ENCODE measurements around the gene HDLBP.

HDLBP gene

DNA sequence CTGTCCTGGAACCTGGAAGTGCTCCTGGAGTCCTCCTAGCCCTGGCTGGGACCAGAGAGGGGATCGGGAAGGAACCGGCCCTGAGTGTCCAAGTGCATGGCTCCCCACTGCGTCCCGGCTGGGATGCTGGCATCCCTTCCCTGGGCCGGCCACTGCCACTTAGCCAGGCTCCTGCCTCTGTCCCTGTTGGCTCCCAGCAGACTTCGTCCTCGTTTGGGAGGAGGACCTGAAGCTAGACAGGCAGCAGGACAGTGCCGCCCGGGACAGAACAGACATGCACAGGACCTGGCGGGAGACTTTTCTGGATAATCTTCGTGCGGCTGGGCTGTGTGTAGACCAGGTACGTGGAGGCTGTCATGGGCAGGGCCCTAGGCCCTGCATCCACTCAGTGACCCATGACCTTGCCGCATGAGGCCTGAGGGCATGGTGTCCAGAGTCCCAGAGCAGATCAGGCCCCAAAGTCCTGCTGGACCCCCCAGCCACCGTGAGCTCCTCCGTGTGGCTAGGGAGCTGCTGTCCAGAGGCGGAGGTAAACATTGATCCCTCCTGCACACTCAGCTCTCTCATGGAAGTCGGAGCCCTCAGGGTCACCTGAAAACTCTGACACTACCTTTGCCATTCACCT is 119.9 kb downstream of the HDLBP start:
- no peak for DNase-seq (ENCODE audit: low read depth in 2 of 2)

DNA sequence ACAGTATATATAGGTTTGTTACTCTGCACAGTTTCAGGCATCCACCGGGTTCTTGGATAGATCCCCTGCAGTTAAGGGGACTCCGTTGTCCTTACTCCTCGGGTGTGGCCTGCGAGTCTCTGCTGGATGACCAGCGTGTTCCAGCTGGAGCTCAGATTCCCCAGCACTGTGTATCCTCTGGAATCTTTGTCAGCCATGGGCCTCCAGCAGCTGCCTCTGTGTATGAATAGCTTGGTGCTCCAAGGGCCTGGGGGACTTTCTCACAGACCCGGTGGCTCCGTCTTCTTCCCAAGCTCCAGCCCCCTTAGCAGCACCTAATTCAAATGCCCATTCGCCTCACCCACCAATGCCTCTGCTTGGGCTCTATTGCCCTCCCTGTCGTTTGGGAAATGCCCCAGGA is 120.7 kb downstream of the HDLBP start:
- no peak for DNase-seq (ENCODE audit: low read depth in 2 of 2)

DNA sequence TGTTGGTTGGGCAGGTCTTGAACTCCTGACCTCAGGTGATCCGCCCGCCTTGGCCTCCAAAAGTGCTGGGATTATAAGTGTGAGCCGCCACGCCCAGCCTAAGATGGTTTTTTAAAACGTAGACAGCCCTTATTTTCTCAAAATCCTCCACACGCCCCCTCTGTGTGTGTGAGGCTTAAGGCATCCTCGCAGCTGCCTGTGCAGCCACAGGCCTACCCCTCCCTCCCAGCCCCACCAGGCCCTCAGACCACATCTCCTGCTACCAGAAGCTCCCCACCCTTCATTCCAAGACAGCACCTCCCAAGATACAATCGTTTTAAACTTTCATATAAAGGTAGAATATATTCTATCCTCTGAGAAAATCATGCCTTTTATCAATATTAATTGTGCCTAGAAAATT is 122.2 kb downstream of the HDLBP start:
- DNase-seq (ENCODE audit: low read depth in 2 of 2) = no peak

DNA sequence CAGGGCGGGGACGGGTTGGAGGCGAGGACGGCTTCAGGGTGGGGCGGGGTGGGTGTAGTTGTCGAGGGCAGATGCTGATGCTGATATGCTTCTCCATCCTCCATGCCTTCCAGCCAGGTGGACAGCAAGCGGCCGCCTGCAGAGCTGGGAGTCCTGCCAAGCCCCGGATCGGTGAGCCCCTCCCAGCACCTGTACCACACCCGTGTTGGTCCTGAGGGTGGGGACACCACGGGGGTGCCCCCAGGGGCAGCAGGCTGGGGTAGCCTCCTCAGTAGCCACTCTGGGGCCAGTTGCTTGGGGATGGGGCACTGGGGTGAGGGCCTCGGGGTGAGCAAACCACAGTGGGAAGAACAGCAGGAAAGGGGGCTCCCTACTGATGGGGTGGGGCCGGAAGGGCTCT is 124.4 kb downstream of the HDLBP start:
- DNase-seq (ENCODE audit: low read depth in 2 of 2) = no peak

DNA sequence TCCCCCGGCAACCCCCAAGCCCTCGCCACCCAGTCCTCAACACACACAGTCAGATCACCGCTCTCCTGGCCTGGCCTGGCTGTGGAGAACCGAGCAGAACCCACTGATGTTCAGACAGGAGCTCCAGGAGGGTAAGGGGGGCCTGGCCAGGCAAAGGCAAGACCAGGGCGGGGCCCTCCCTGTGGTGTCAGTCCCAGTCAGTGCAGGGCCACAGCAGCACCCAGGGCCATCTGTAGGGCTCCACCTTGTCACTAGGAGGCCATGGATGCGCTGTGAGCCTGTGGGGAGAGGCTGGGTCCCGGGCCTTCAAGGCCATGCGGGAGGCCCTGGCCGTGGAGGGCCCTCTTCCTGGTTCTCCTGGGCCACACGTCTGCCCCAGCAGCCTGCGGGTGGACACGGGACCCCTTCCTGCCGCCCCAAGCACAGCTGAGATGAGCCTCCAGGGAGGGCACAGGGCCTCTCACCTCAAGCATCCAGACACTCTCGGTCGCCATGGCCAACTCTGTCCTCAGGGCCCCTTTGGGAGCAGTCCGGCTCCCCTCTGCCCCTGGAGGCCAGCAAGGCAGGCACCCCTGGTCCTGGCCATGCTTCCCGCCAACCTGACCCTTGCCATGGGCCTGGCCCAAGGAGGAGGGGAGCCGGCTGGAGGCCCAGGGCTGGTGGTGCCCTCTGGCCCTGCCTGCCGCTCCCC is 125.0 kb downstream of the HDLBP start:
- no peak for DNase-seq (ENCODE audit: low read depth in 2 of 2)

DNA sequence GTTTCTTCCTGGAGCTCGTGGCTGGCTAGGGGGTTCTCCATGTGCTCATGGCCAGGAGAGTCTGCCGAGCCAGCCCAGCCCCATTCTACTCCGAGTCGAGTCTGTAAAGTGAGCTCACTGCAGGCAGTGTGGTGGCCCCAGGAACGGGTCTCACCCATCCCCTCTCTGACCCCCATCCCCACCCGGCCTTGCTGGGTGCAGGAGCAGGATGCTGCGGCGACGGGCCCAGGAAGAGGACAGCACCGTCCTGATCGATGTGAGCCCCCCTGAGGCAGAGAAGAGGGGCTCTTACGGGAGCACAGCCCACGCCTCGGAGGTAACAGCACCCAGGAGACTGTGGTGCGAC is 125.6 kb downstream of the HDLBP start:
- no peak for DNase-seq (ENCODE audit: low read depth in 2 of 2)

DNA sequence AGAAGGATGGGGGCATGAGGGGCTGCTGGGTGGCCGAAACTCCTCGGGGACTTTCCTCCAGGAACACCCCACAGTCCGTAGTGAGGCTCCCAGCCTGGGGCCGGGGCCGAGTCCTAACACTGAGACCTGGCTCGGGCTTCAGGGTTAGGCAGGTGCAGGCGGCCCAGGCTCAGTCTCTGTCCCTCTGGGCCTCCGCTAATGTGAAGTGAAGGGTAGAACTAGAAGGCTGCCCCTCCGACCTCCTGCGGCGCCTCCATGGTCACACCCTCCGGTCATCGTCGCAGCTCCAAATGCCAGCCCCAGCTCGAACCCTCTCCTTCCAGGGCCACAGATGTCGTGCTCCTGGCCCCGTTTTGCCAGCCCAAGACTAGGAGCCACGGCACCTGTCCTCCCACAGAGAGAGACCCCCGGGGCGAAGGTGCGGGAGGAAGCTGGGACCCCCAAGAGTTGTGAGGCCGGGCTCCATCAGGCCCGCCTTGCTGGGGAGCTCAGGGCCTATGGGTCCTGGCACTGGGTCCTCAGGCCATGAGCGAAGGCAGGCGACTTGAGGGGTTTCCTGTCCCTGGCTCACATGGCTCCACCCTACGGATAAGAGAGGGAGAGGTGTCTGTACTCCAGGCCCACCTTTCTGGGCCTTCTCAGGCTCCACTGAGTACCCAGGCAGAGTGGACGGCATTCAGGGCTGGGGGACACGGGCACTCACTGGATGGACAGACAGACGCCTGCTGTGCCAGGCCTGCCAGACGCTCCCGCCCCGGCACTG is 126.2 kb downstream of the HDLBP start:
- no peak for DNase-seq (ENCODE audit: low read depth in 2 of 2)

DNA sequence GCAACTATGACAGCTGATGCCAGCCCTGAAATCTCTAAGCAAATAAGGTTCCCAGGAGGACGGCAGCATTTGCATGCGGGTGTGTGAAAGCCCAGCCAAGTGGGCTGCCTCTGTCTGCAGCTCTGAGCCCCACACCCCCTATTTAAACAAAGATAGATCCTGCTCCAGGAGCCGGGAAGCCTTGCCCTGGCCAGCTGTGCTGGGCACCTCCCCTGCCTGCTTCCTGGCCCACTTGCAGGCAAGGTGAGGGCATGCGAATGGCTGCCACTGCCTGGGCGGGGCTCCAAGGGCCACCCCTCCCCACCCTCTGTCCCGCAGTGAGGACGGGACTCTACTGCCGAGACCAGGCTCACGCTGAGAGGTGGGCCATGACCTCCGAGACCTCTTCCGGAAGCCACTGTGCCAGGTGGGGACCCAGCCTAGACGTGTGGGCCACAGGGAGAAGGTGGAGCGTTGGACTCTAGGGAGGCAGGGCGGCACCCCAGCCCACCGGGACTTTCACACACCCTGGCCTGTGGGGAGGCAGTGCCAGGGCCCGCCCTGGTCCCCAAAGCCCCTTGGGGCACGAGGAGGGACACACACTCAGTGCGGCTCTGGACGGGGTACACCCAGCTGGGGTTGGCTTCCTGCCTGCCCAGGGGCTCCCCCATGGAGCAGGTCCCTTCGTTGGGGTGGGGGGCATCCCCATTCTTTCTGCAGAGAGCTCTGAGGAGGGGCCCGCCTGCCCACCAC is 126.9 kb downstream of the HDLBP start, which contains the start of gene ANO7:
Gene ANO7 (plus strand): TSS at position 317 of the 732 bp plus-strand sequence. CDS start 1,387 bp downstream, outside the sequence.
- DNase-seq (ENCODE audit: low read depth in 2 of 2) = no peak

DNA sequence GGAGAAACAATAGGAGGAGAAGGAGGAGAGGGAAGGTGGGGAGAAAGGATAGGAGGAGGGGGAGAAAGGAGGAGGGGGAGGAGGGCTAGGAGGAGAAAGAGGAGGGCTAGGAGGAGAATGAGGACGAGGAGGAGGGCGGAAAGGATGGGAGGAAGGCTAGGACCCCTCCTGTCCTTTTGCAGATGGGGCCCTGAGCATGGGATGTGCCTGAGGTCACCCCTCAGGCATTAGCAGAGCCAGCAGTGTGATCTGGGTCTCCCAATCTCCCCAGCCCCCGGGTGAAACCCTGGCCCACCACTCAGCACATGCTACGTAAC is 127.6 kb downstream of the HDLBP start:
- DNase-seq (ENCODE audit: low read depth in 2 of 2) = no peak

DNA sequence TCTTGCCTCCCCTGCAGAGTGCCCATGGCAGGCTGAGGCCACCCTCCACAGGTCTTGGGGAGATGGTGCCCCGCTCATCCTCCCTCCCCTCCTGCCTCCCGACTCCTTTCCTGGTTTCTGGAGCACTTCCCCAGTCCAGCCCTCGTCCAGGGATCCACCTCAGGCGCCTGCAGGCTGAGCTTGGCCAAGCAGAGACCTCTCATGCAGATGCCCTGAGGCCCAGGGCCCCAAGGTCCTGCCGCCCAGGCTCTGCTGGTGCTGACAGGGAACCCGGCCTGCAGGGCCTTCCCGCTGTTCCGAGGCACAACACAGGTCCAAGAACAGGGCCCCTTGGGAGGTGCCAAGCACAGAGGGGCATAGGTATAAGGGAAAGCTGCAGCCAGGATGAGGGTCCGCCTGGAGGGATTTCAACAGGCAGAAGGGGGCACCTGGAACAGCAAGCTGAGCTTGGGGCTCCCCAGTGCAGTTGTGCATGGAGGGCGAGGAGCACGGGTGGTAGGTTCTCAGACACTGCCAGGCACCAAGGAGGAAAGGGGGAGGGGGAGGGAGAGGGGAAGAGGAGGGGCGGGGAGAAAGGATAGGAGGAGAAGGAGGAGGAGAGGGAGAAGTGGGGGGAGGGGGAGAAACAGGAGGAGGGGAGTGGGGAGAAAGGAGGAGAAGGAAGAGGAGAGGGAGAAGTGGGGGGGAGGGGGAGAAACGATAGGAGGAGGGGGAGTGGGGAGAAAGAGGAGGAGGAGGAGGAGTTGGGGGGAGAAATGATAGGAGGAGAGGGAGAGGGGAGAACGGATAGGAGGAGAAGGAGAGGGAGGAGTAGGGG is 128.2 kb downstream of the HDLBP start:
- no peak for DNase-seq (ENCODE audit: low read depth in 2 of 2)

DNA sequence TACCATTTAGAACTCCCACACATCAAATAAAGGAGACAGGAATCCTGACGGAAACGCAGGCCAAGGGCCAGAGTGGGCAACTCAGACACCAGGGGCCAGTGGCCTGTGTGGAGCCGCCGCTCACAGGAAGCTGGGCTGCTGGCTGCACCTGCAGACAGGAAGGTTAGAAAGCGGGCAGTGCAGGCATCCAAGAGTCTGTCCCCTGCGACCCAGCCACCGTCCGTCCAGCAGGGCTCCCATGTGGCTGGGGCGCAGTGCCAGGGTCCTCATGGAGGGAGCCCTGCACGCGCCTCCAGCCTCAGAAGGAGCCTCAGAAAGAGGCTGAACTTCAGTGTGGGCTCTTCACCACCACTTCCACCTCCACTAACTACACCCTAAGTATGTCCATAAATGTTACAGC is 129.5 kb downstream of the HDLBP start:
- no peak for DNase-seq (ENCODE audit: low read depth in 2 of 2)

DNA sequence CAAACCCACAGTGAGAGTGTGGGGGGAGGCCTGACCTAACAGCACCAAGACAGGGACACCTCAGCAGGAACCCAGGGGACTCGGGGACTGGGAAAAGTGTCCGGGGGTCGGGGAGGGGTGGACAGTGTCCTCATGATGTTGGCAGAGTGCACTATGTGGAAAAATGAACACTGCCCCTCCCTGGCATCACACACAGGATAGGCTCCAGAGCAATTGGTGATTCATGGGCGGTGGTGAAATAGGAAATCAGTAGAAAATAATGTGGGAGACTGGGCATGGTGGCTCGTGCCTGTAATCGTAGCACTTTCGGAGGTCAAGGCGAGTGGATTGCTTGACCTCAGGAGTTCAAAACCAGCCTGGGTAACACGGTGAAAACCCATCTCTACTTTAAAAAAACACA is 130.6 kb downstream of the HDLBP start:
- no peak for DNase-seq (ENCODE audit: low read depth in 2 of 2)

DNA sequence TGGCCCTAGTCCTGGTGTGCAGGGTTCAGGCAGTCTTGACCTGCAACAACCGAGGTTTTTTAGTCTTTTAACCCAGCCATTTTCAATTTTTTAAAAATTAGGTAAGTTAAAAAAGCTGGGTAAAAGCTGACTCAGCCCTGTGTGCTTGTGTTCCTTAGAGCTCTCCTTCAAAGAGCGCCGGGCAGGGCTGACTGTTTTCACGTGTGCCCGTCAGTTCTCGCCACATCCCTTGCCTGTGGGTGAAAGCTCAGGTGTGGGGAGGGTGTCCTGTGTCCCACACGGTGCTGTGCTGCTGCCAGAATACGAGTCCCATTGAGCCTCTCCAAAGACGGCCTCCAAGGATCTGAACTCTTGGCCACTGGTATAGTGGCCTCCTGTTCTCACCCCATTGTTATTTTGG is 132.3 kb downstream of the HDLBP start:
- no peak for DNase-seq (ENCODE audit: low read depth in 2 of 2)

DNA sequence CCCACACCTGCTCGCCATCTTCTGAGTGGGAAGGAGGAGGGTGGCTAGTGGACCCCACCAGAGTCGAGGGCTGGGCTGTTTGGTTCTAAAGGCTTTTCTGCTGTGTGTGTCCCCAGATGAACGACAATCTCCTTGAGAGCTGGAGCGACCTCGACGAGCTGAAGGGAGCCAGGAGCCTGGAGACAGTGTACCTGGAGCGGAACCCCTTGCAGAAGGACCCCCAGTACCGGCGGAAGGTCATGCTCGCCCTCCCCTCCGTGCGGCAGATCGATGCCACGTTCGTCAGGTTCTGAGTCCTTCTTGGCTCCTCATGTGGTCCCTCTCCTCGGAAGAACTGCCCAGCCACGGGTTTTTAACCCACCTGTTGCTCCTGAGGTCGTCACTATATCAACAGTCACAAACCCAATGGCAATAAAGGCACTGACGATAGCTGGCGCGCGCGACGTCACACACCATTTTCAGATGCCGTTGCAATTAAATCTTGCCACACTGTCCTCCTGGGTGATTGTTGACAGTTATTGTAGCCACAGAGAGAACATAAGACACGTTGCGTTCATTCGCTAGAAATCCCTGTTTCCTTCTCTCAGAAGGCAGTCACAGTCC is 132.8 kb downstream of the HDLBP start:
- no peak for DNase-seq (ENCODE audit: low read depth in 2 of 2)

DNA sequence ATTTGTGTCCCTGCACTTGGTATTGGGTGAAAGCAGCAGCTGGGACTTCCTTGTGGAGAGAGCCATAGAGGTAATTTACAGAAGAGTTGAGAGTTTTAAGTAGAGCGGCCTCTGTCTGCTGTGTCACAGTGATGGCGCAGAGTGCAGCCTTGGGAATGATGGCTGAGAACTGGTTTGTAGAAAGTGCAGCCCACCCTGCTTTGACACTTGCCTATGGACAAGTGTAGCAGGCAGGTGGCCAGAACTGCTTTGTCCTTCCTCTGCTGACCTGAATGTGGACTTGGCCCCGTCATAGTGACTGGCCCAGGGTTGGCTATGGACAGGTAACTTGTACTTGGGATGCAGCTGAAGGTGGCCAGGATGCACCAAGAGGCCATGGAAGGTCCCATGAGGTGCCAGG is 133.3 kb downstream of the HDLBP start:
- DNase-seq (ENCODE audit: low read depth in 2 of 2) = no peak

DNA sequence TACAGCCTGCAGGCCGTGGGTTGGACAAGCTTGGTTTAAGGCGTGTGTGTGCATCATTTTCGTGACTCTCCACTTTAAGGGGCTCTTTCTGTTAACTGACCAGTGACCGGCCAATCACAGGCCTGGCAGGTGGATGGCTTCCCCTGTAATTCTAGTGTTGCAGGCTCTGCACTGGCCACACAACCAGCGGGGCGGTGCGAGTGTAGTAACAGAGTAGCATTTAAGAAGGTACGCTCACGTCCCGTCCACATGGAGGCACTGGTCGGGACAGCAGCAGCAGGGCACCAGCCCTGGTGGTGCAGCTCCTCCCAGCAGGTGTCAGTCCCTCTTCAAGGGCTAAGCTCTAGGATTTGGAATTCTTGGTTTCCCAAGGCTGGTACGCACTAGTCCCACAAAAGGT is 135.0 kb downstream of the HDLBP start:
- no peak for DNase-seq (ENCODE audit: low read depth in 2 of 2)

DNA sequence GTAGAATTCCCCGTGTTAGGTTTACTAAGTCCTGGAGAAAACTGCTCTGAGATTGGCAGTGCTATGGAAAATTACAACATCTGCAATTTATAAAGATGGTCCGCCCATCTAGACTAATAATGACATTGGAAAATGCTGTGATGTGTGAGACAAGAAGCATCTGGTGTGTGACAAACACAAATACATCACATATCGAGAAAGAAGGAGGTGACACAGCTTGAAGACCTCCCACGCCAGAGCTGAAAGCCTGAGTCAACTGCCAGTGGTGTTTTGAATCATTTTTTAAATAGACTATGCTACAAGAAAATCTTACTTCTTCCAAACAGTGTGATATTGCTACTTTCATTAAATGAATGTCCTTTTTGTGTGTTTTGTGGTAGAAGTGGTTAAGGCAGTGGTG is 135.6 kb downstream of the HDLBP start:
- DNase-seq (ENCODE audit: low read depth in 2 of 2) = no peak

DNA sequence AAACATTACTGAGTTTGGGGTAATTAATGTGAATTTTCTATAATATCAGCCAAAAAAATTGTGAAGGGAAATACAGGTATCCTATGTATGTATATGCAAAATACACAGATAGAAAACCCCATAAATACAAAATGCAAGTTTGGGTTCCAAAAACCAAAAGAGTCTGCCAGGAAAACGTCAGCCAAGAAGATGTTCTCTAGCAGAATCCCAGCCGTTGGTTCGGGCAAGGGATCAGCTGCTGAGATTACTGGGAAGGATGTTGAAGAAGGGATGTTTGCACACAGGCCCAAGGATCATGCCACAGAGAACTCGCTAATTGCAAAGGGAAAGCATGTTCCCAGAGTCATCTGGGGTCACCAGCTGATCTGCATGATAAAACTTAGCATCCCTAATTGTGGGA is 136.5 kb downstream of the HDLBP start:
- no peak for DNase-seq (ENCODE audit: low read depth in 2 of 2)

DNA sequence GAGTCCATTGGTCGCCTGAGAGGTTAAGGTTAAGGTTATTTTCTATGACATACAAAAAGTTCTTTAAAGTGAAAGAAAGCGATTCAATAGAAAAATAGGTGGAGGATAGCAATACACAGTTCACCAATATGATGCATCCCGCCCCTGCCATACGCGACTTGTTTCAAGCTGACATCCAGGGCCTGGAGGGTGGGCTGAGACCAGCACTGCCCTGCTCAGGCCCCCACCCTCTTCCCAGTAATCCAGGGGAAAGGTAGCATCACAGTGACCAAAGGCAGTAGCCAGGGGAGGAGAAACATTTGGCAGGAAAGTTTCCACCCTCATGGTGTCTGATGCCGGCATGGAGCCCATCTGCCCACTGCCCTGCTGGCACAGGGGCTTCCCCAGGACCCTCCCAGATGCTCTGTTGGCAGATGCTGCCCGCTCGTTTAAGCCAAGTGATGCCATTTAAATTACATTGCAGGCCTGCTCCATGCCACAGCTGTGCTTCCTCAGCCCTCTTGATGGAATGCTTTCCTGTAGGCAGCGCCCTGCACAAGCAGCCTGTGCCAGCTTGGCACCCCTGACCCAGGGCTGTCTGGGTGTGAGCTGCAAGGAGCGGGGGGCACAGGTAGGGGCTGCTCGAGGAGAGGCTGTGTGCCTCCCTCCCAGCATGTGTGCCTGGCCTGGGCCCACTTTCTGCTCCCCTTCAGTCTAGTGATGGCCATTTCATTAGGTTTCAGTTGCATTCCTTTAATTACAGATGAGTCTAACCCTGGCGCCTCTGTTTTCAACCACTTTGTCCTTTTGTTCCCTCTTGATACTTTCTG is 137.7 kb downstream of the HDLBP start:
- DNase-seq (ENCODE audit: low read depth in 2 of 2) = no peak

All from fibroblast of skin of left biceps (primary cell).